Adrenal gland (tissue), 5 donors: Measurements from ENCODE around the gene UBA3.

Source experiments
- POLR2A ChIP-seq, 2 donors: fragments of 450-650 bp; IDR thresholded peaks; one replicate each; pipeline ENCODE4 v1.6.1; 2017; ENCODE audit warnings: antibody characterized with exemption in 2 of 2, mild to moderate bottlenecking in 2 of 2, moderate library complexity in 1 of 2
- TF ChIP-seq, protein P1 (sequence below), 6 experiments: fragments of 450-650 bp in 4 of 6; fragments of 200-600 bp in 2 of 6; sonication (generic) in 1 of 6; IDR thresholded peaks; 1 replicate in 5 of 6; 2 replicates in 1 of 6; pipeline versions ENCODE4 v1.5.1 to v1.8.0; 2016 to 2021; ENCODE audit warnings: antibody characterized with exemption in 6 of 6, mild to moderate bottlenecking in 2 of 6, moderate library complexity in 1 of 6
- donor health status: DM: no; HTN: no; CAD: no.

DNA sequence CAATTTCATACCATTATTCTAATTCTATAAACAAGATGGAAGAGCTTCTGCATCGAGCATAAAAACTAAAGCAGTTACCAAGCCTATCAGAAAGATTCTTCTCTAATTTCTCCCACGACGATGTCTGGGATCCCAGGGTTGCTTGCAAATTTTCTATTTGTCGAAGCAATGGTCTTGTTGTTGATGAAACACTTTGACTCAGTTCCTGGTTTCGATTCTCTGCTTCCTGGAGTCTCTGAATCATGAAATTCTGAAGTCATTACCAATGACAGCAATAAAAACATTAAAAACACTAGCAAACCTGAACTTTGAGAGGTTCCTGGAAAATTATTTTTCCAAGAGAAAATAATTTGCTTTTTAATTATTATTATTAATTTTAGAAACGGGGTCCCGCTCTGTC is 46.7 kb downstream of the UBA3 start:
- TF ChIP-seq, protein P1, sequence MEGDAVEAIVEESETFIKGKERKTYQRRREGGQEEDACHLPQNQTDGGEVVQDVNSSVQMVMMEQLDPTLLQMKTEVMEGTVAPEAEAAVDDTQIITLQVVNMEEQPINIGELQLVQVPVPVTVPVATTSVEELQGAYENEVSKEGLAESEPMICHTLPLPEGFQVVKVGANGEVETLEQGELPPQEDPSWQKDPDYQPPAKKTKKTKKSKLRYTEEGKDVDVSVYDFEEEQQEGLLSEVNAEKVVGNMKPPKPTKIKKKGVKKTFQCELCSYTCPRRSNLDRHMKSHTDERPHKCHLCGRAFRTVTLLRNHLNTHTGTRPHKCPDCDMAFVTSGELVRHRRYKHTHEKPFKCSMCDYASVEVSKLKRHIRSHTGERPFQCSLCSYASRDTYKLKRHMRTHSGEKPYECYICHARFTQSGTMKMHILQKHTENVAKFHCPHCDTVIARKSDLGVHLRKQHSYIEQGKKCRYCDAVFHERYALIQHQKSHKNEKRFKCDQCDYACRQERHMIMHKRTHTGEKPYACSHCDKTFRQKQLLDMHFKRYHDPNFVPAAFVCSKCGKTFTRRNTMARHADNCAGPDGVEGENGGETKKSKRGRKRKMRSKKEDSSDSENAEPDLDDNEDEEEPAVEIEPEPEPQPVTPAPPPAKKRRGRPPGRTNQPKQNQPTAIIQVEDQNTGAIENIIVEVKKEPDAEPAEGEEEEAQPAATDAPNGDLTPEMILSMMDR (IDR thresholded peaks at IDR 0.05) = no peak
- TF ChIP-seq POLR2A (IDR thresholded peaks at IDR 0.05) = no peak
